Measurements from ENCODE around the gene ZNF19. TPM values are rescaled to one million over a fixed set of nuclear protein-coding genes. Genes with fewer than 3 reads are reported as not detected.

ZNF19 gene
- total and polyA plus RNA-seq, 9 of the 15 experiments (the other 6 are each of a cell fraction or from before 2014, with no cell fraction given) = 1.2 to 2.8 (median 1.8) TPM

- TF ChIP-seq VEZF1 (CRISPR knock-in tag; IDR thresholded peaks at IDR 0.05) = 0 out of 2 replicates have a peak, but pooled peaks have one; percentile 35
- TF ChIP-seq MYC (IDR thresholded peaks at IDR 0.05; ENCODE audit: low read depth, low read length) = peak; percentile 57; the same call in 1 of the 2 replicates
- 0 out of 2 replicates have a peak, but pooled peaks have one; percentile 78 for TF ChIP-seq MYC (CRISPR knock-in tag; IDR thresholded peaks at IDR 0.05; ENCODE audit: borderline replicate concordance, low read depth)
- TF ChIP-seq ZBTB12 (CRISPR knock-in tag; IDR thresholded peaks at IDR 0.05) = peak; percentile 76
- no peak for TF ChIP-seq FOXK1 (CRISPR knock-in tag; IDR thresholded peaks at IDR 0.05; ENCODE audit: borderline replicate concordance)
- TF ChIP-seq ESRRB (CRISPR knock-in tag; IDR thresholded peaks at IDR 0.05; ENCODE audit: borderline replicate concordance) = no peak
- no peak for TF ChIP-seq KAT8 (IDR thresholded peaks at IDR 0.05; ENCODE audit: low read depth)
- no peak for TF ChIP-seq ZBTB26 (CRISPR knock-in tag; IDR thresholded peaks at IDR 0.05)
- TF ChIP-seq ZNF583 (CRISPR knock-in tag; IDR thresholded peaks at IDR 0.05) = 0 out of 2 replicates have a peak, but pooled peaks have one; percentile 26
- TF ChIP-seq SAFB2 (IDR thresholded peaks at IDR 0.05; ENCODE audit: borderline replicate concordance, low read depth, low read length, severe bottlenecking) = no peak
- peak; percentile 76; the same call in 1 of the 2 replicates for TF ChIP-seq SMAD3 (CRISPR knock-in tag; conservative IDR thresholded peaks at IDR 0.05)
- TF ChIP-seq CBX2 (IDR thresholded peaks at IDR 0.05; ENCODE audit: insufficient read depth, low read length, poor library complexity, severe bottlenecking) = no peak
- 0 out of 4 replicates have a peak, but pooled peaks of 1 of the 2 experiments have one; percentile 11 for TF ChIP-seq ZMIZ1 (IDR thresholded peaks at IDR 0.05; ENCODE audit: low read depth in 2 of 2, low read length in 2 of 2)
- TF ChIP-seq CCAR2 (IDR thresholded peaks at IDR 0.05; ENCODE audit: low read depth, low read length) = no peak
- no peak for TF ChIP-seq TFE3 (CRISPR knock-in tag; IDR thresholded peaks at IDR 0.05)
- peak; percentile 51; the same call in 1 of the 2 replicates for TF ChIP-seq BHLHE40 (IDR thresholded peaks at IDR 0.05; ENCODE audit: low read length)
Measured at GRCh38 chr16:71484006-71484893, 4.9 kb downstream of the ZNF19 start (continued).
